Neural progenitor cell (in vitro differentiated cells): ENCODE measurements around the gene DGCR6L. TPM values are rescaled to one million over a fixed set of nuclear protein-coding genes. Genes with fewer than 3 reads are reported as not detected.
"Not testable (repeated sequence)": the region's sequence is repeated elsewhere in the genome, so short reads cannot be mapped to it uniquely, and the experiment has no call there.

Experiments
- DNase-seq: peaks from one replicate; pipeline ENCODE4 v3.0.0-alpha.2; 2016; ENCODE audit warnings: low spot score
- H2AFZ ChIP-seq: fragments of 200-600 bp; sonication (generic); replicated peaks from 2 replicates; pipeline ENCODE4 v1.6.1; 2016; ENCODE audit warnings: antibody characterized with exemption
- H3F3A ChIP-seq: fragments of 200-600 bp; sonication (generic); 2 replicates; pipeline ENCODE4 v1.6.1; 2016; ENCODE audit warnings: antibody characterized with exemption, low read depth
- H3K27ac ChIP-seq: fragments of 200-600 bp; sonication (generic); 2 replicates; pipeline ENCODE4 v1.5.1; 2016; ENCODE audit warnings: mild to moderate bottlenecking
- H3K27me3 ChIP-seq: fragments of 200-600 bp; sonication (generic); 2 replicates; pipeline ENCODE4 v1.6.1; 2016; ENCODE audit warnings: mild to moderate bottlenecking, moderate library complexity
- H3K36me3 ChIP-seq: fragments of 200-600 bp; sonication (generic); 2 replicates; pipeline ENCODE4 v1.5.1; 2016
- H3K4me1 ChIP-seq: fragments of 200-600 bp; sonication (generic); 2 replicates; pipeline ENCODE4 v1.6.1; 2016; ENCODE audit warnings: mixed run types
- H3K4me2 ChIP-seq: fragments of 200-600 bp; sonication (generic); 2 replicates; pipeline ENCODE4 v1.6.1; 2016
- H3K4me3 ChIP-seq: fragments of 200-600 bp; sonication (generic); 2 replicates; pipeline ENCODE4 v1.5.1; 2016
- H3K79me2 ChIP-seq: fragments of 200-600 bp; sonication (generic); 2 replicates; pipeline ENCODE4 v1.6.1; 2016; ENCODE audit warnings: low read depth
- H3K9ac ChIP-seq: fragments of 200-600 bp; sonication (generic); 2 replicates; pipeline ENCODE4 v1.6.1; 2016
- H3K9me3 ChIP-seq: fragments of 200-600 bp; sonication (generic); 2 replicates; pipeline ENCODE4 v1.5.1; 2016; ENCODE audit warnings: low read depth
- H4K20me1 ChIP-seq: fragments of 200-600 bp; sonication (generic); 2 replicates; pipeline ENCODE4 v1.6.1; 2016; ENCODE audit warnings: low read depth
- H3K27ac Mint-ChIP-seq: 3 replicates; pipeline ENCODE4 v1.8.0; 2021; ENCODE audit warnings: mixed read lengths
- H3K27me3 Mint-ChIP-seq: 2 replicates; pipeline ENCODE4 v1.8.0; 2022; ENCODE audit warnings: low read depth, mild to moderate bottlenecking, inconsistent platforms, moderate library complexity, mixed read lengths; ENCODE audit not compliant: insufficient read depth
- H3K36me3 Mint-ChIP-seq: 3 replicates; pipeline ENCODE4 v1.8.0; 2021; ENCODE audit warnings: mixed read lengths
- H3K4me1 Mint-ChIP-seq: 3 replicates; pipeline ENCODE4 v1.8.0; 2021; ENCODE audit warnings: mixed read lengths
- H3K4me3 Mint-ChIP-seq: 3 replicates; pipeline ENCODE4 v1.8.0; 2021; ENCODE audit warnings: mild to moderate bottlenecking, moderate library complexity, mixed read lengths
- H3K9me3 Mint-ChIP-seq: 3 replicates; pipeline ENCODE4 v1.8.0; 2020; ENCODE audit warnings: mixed read lengths
- EZH2 ChIP-seq: fragments of 200-600 bp; sonication (generic); IDR thresholded peaks from 2 replicates; pipeline ENCODE4 v1.6.1; 2017; ENCODE audit warnings: antibody characterized with exemption, mild to moderate bottlenecking, moderate library complexity
- EZH2phosphoT487 ChIP-seq: fragments of 200-600 bp; sonication (generic); IDR thresholded peaks from 2 replicates; pipeline ENCODE4 v1.6.1; 2017; ENCODE audit warnings: antibody characterized with exemption
- total RNA-seq: library from RNA; depleted of rRNA; stranded (reverse); fragments of >200 nt; gene quantifications from 2 replicates; pipeline ENCODE4 v1.2.3, GENCODE V29; 2015; ENCODE audit warnings: low replicate concordance
- TF ChIP-seq, protein P1 (sequence below): fragments of 200-600 bp; sonication (generic); IDR thresholded peaks from 2 replicates; pipeline ENCODE4 v1.5.1; 2017; ENCODE audit warnings: antibody characterized with exemption, mild to moderate bottlenecking

DGCR6L gene
- total RNA-seq, 1 donor from 2014 or later, result 22.3 TPM

GRCh38 chr22:20313306-20314077 is 6.4 kb downstream of the DGCR6L start:
- Histone ChIP-seq H3K79me2 (peaks cover 20% of the 10 kb centered on the region), H4K20me1 (peaks cover 34% of the 10 kb centered on the region)
- not testable (repeated sequence) for H3F3A ChIP-seq, H3K27ac Mint-ChIP-seq, H3K27me3 ChIP-seq, H3K4me3 Mint-ChIP-seq, H3K9me3 ChIP-seq, H3K36me3 Mint-ChIP-seq, H3K27ac ChIP-seq, H3K4me3 ChIP-seq, H3K9ac ChIP-seq, H3K4me2 ChIP-seq, H3K4me1 ChIP-seq, H3K27me3 Mint-ChIP-seq, H3K9me3 Mint-ChIP-seq, H3K36me3 ChIP-seq, H2AFZ ChIP-seq
- TF ChIP-seq, protein P1, sequence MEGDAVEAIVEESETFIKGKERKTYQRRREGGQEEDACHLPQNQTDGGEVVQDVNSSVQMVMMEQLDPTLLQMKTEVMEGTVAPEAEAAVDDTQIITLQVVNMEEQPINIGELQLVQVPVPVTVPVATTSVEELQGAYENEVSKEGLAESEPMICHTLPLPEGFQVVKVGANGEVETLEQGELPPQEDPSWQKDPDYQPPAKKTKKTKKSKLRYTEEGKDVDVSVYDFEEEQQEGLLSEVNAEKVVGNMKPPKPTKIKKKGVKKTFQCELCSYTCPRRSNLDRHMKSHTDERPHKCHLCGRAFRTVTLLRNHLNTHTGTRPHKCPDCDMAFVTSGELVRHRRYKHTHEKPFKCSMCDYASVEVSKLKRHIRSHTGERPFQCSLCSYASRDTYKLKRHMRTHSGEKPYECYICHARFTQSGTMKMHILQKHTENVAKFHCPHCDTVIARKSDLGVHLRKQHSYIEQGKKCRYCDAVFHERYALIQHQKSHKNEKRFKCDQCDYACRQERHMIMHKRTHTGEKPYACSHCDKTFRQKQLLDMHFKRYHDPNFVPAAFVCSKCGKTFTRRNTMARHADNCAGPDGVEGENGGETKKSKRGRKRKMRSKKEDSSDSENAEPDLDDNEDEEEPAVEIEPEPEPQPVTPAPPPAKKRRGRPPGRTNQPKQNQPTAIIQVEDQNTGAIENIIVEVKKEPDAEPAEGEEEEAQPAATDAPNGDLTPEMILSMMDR, result peak; percentile 22
- H3K4me1 Mint-ChIP-seq, result peaks cover 17% of the 10 kb centered on the region
- DNase-seq, result peak; percentile 27

DNA sequence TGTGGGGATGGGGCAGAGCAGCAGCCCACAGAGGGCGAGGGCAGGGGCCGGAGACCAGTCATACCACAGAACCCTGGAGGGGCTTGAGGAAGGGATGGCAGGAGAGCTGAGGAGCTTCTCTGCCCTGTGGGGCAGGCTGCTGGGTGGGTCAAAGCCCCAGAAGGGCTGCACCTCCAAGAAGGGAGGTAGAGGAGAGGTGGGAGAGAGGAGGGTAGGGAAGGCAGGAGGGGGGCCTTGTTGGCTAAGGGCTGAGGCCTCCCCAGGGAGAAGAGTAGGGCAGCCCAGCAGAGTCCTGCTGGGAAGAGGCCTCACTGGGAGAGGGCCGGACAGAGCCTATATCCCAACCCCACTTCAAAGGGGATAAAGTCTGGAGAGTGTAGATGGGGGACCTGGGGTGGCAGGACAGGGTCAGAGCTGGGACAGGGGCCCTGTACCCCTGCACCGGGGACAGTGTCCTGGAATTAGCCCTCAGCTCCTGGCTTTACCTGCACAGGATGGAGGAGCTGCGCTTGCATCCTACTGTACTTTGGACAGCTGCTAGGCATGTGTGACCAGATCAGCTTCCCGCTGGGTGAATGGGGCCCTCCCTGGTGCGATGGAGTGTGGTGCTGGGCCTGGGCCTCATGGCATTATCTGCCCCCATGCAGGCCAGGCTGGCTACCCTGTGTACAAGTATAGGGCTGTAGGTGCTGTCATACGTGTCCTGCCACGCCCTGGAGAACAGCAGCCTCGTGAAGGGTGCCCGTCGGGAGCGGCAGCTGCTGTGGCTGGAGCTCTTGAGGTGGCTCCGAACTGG is 7.3 kb downstream of the DGCR6L start:
- H2AFZ ChIP-seq, result no peak overlapping the region
- TF ChIP-seq EZH2phosphoT487 (no peak), EZH2 (no peak)
- TF ChIP-seq, protein P1, result no peak
- no peak overlapping the region for H3K4me3 ChIP-seq
- H3K4me2 ChIP-seq, result no peak overlapping the region
- H3K27ac ChIP-seq, result no peak overlapping the region
- Mint-ChIP-seq H3K36me3 (no peaks in the 10 kb centered on the region), H3K27me3 (no peaks in the 10 kb centered on the region), H3K27ac (no peak overlapping the region), H3K4me3 (no peak overlapping the region), H3K9me3 (no peaks in the 10 kb centered on the region), H3K4me1 (peaks cover 10% of the 10 kb centered on the region)
- no peaks in the 10 kb centered on the region for H3K36me3 ChIP-seq
- no peak overlapping the region for H3K9ac ChIP-seq
- peaks cover 12% of the 10 kb centered on the region for H3K79me2 ChIP-seq
- no peaks in the 10 kb centered on the region for H3K27me3 ChIP-seq
- H3K4me1 ChIP-seq, result no peaks in the 10 kb centered on the region
- H3K9me3 ChIP-seq, result no peaks in the 10 kb centered on the region
- H3F3A ChIP-seq, result no peaks in the 10 kb centered on the region
- peak; percentile 0 for DNase-seq
- peaks cover 26% of the 10 kb centered on the region for H4K20me1 ChIP-seq

GRCh38 chr22:20311249-20312062 is 8.4 kb downstream of the DGCR6L start:
- H3K4me3 Mint-ChIP-seq, DNase-seq: not testable (repeated sequence)

GRCh38 chr22:20310773-20311172 is 9.1 kb downstream of the DGCR6L start:
- H3K4me3 ChIP-seq, H3K9me3 Mint-ChIP-seq, DNase-seq, H3K79me2 ChIP-seq, H3K4me2 ChIP-seq, H3K27me3 ChIP-seq, H3K27ac Mint-ChIP-seq, H3K27me3 Mint-ChIP-seq, H3K9ac ChIP-seq, H3K4me3 Mint-ChIP-seq, H3K9me3 ChIP-seq, H3K36me3 ChIP-seq, H2AFZ ChIP-seq, H3K36me3 Mint-ChIP-seq, H3K27ac ChIP-seq, H3K4me1 Mint-ChIP-seq, H3K4me1 ChIP-seq, H3F3A ChIP-seq: not testable (repeated sequence)
- peaks cover 11% of the 10 kb centered on the region for H4K20me1 ChIP-seq

More at GRCh38 chr22:20311249-20312062, 8.4 kb downstream of the DGCR6L start:
- H3K9ac ChIP-seq, H3K27ac Mint-ChIP-seq, H3K4me1 Mint-ChIP-seq, H3K4me3 ChIP-seq, H2AFZ ChIP-seq, H3K9me3 ChIP-seq, H3K4me2 ChIP-seq, H3K9me3 Mint-ChIP-seq, H3F3A ChIP-seq, H3K36me3 ChIP-seq, H3K36me3 Mint-ChIP-seq, H3K4me1 ChIP-seq, H3K27me3 ChIP-seq, H3K27ac ChIP-seq, H3K27me3 Mint-ChIP-seq, H3K79me2 ChIP-seq: not testable (repeated sequence)
- peaks cover 16% of the 10 kb centered on the region for H4K20me1 ChIP-seq

GRCh38 chr22:20310180-20310579 is 9.7 kb downstream of the DGCR6L start:
- not testable (repeated sequence) for DNase-seq, H3K4me1 Mint-ChIP-seq, H2AFZ ChIP-seq, H3K27ac Mint-ChIP-seq, H3K9me3 ChIP-seq, H3K4me3 ChIP-seq, H3K36me3 Mint-ChIP-seq, H3K27me3 ChIP-seq, H4K20me1 ChIP-seq, H3K4me1 ChIP-seq, H3K27ac ChIP-seq, H3K9me3 Mint-ChIP-seq, H3K36me3 ChIP-seq, H3K9ac ChIP-seq, H3K4me3 Mint-ChIP-seq, H3K4me2 ChIP-seq, H3K27me3 Mint-ChIP-seq, H3K79me2 ChIP-seq, H3F3A ChIP-seq
